Smooth muscle cell (in vitro differentiated cells): Measurements from ENCODE around the gene TSG101. TPM values are rescaled to one million over a fixed set of nuclear protein-coding genes. Genes with fewer than 3 reads are reported as not detected.

Experiments
- DNase-seq: peaks from one replicate; lab custom pipeline; 2025; ENCODE audit not compliant: unreplicated experiment; lab: John Stamatoyannopoulos, UW
- H2AFZ ChIP-seq: fragments of 200-600 bp; sonication (generic); 2 replicates; pipeline ENCODE4 v1.6.0; 2016; ENCODE audit warnings: antibody characterized with exemption, low read depth, mild to moderate bottlenecking
- H3F3A ChIP-seq: fragments of 200-600 bp; sonication (generic); 2 replicates; pipeline ENCODE4 v1.6.0; 2017; ENCODE audit warnings: antibody characterized with exemption, low read depth
- H3K27ac ChIP-seq: fragments of 200-600 bp; sonication (generic); 2 replicates; pipeline ENCODE4 v1.5.1; 2016; ENCODE audit warnings: low read depth, mild to moderate bottlenecking
- H3K27me3 ChIP-seq: fragments of 200-600 bp; sonication (generic); 2 replicates; pipeline ENCODE4 v1.6.1; 2016; ENCODE audit warnings: low read depth, mild to moderate bottlenecking
- H3K36me3 ChIP-seq: fragments of 200-600 bp; sonication (generic); 2 replicates; pipeline ENCODE4 v1.5.1; 2016; ENCODE audit warnings: low read depth
- H3K4me1 ChIP-seq: fragments of 200-600 bp; sonication (generic); 2 replicates; pipeline ENCODE4 v1.5.1; 2016; ENCODE audit warnings: low read depth
- H3K4me2 ChIP-seq: fragments of 200-600 bp; sonication (generic); 2 replicates; pipeline ENCODE4 v1.6.0; 2016; ENCODE audit warnings: mild to moderate bottlenecking
- H3K4me3 ChIP-seq: fragments of 200-600 bp; sonication (generic); 2 replicates; pipeline ENCODE4 v1.5.1; 2016; ENCODE audit warnings: mild to moderate bottlenecking
- H3K79me2 ChIP-seq: fragments of 200-600 bp; sonication (generic); 2 replicates; pipeline ENCODE4 v1.6.0; 2016; ENCODE audit warnings: low read depth, mild to moderate bottlenecking
- H3K9ac ChIP-seq: fragments of 200-600 bp; sonication (generic); 2 replicates; pipeline ENCODE4 v1.6.0; 2016; ENCODE audit warnings: low read depth
- H3K9me3 ChIP-seq: fragments of 200-600 bp; sonication (generic); replicated peaks from 2 replicates; pipeline ENCODE4 v1.5.1; 2016; ENCODE audit warnings: low read depth
- H4K20me1 ChIP-seq: fragments of 200-600 bp; sonication (generic); 2 replicates; pipeline ENCODE4 v1.6.0; 2016; ENCODE audit warnings: low read depth
- CTCF ChIP-seq: fragments of 200-600 bp; sonication (generic); IDR thresholded peaks from 2 replicates; pipeline ENCODE4 v1.5.1; 2017; ENCODE audit warnings: borderline replicate concordance, mild to moderate bottlenecking, antibody characterized with exemption; ENCODE audit not compliant: insufficient read depth, poor library complexity, severe bottlenecking
- WGBS: methylation state at CpG from one replicate; pipeline ENCODE4 v1.1.7; 2016; ENCODE audit warnings: low lambda C conversion rate; 5-methylcytosine and 5-hydroxymethylcytosine counted together
- polyA plus RNA-seq: library from polyadenylated mRNA; unstranded; fragments of >200 nt; fragmentation: Nextera tagmentation; extraction: Ambion mirVana; gene quantifications from 2 replicates; pipeline ENCODE4 v1.2.1, GENCODE V29; 2016
- total RNA-seq: library from RNA; depleted of rRNA; stranded (reverse); fragments of >200 nt; gene quantifications from 2 replicates; pipeline ENCODE4 v1.2.3, GENCODE V29; 2014

TSG101 gene
- total and polyA plus RNA-seq, 2 experiments from 2014 or later: 114 to 137 TPM

- TF ChIP-seq CTCF: no peak
- H3K4me3 ChIP-seq: no peak overlapping the region
These were observed 64.8 kb downstream of the TSG101 start for GRCh38 chr11:18461909-18462308.

DNA sequence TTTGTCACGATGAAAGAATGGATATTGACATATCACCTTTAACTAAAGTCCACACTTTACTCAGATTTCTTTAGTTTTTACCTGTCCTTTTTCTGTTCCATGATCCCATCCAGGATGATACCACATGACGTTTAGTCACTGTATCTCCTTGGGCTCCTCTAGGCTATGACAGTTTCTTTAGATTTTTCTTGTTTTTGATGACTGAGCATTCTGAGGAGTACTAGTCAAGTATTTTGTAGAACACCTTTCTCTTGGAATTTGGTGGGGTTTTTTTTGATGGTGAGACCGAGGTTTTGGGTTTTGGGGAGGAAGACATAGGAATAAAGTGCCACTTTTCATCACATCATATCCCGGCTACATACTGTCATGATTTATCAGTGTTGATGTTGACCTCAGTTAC, 67.1 kb downstream of the TSG101 start:
- H3K79me2 ChIP-seq: no peaks in the 10 kb centered on the region
- no peaks in the 10 kb centered on the region for H3K4me1 ChIP-seq
- no peaks in the 10 kb centered on the region for H3F3A ChIP-seq
- no peaks in the 10 kb centered on the region for H3K27me3 ChIP-seq
- H4K20me1 ChIP-seq: no peaks in the 10 kb centered on the region
- no peak overlapping the region for H2AFZ ChIP-seq
- WGBS: 91% methylated on average over 4 of the region's 4 CpGs
- no peaks in the 10 kb centered on the region for H3K36me3 ChIP-seq
- H3K27ac ChIP-seq: no peak overlapping the region
- no peak overlapping the region for H3K9ac ChIP-seq
- no peak overlapping the region for H3K4me2 ChIP-seq
- no peak for DNase-seq
- no peak for TF ChIP-seq CTCF
- no peaks in the 10 kb centered on the region for H3K9me3 ChIP-seq
- H3K4me3 ChIP-seq: no peak overlapping the region

More at GRCh38 chr11:18461909-18462308, 64.8 kb downstream of the TSG101 start:
- no peak overlapping the region for H3K4me2 ChIP-seq
- H3K4me1 ChIP-seq: no peaks in the 10 kb centered on the region
- H3K27ac ChIP-seq: no peak overlapping the region
- 97% methylated on average over 6 of the region's 6 CpGs for WGBS
- no peaks in the 10 kb centered on the region for H3K36me3 ChIP-seq
- H3F3A ChIP-seq: no peaks in the 10 kb centered on the region
- H3K9me3 ChIP-seq: no peaks in the 10 kb centered on the region
- no peaks in the 10 kb centered on the region for H4K20me1 ChIP-seq
- no peaks in the 10 kb centered on the region for H3K27me3 ChIP-seq
- no peak overlapping the region for H3K9ac ChIP-seq
- no peak overlapping the region for H2AFZ ChIP-seq
- H3K79me2 ChIP-seq: no peaks in the 10 kb centered on the region
- DNase-seq: no peak

GRCh38 chr11:18457450-18457849, 69.3 kb downstream of the TSG101 start:
- Histone ChIP-seq H3K36me3 (no peaks in the 10 kb centered on the region), H3K79me2 (no peaks in the 10 kb centered on the region), H3K27me3 (no peaks in the 10 kb centered on the region), H3K4me3 (no peak overlapping the region), H3K27ac (no peak overlapping the region), H2AFZ (no peak overlapping the region), H3F3A (no peaks in the 10 kb centered on the region), H3K4me2 (no peak overlapping the region), H4K20me1 (no peaks in the 10 kb centered on the region), H3K4me1 (no peaks in the 10 kb centered on the region), H3K9me3 (no peaks in the 10 kb centered on the region), H3K9ac (no peak overlapping the region)
- TF ChIP-seq CTCF: no peak
- WGBS: 46% methylated on average over 3 of the region's 3 CpGs
- DNase-seq: no peak

GRCh38 chr11:18455686-18456372, 70.9 kb downstream of the TSG101 start, which contains the start of gene LDHAL6A:
LDHAL6A (plus strand) TSS chr11:18455856; CDS start chr11:18456681, 825 bp downstream.
- no peak for DNase-seq
- no peaks in the 10 kb centered on the region for H3K4me1 ChIP-seq
- H3K9me3 ChIP-seq: no peaks in the 10 kb centered on the region
- WGBS: 82% methylated on average over 47 of the region's 47 CpGs
- H2AFZ ChIP-seq: no peak within 1 kb of the TSS
- H3K36me3 ChIP-seq: no peaks in the 10 kb centered on the region
- H4K20me1 ChIP-seq: no peaks in the 10 kb centered on the region
- TF ChIP-seq CTCF: no peak
- H3K4me2 ChIP-seq: no peak within 1 kb of the TSS
- H3K4me3 ChIP-seq: no peak within 1 kb of the TSS
- no peaks in the 10 kb centered on the region for H3F3A ChIP-seq
- H3K9ac ChIP-seq: no peak within 1 kb of the TSS
- no peaks in the 10 kb centered on the region for H3K27me3 ChIP-seq
- H3K27ac ChIP-seq: no peak within 1 kb of the TSS
- H3K79me2 ChIP-seq: no peaks in the 10 kb centered on the region
